ENCODE results near the gene ANKLE2. TPM values are rescaled to one million over a fixed set of nuclear protein-coding genes. Genes with fewer than 3 reads are reported as not detected.

The ANKLE2 gene
- total RNA-seq, 2 donors from 2014 or later = 33.7 to 41.8 TPM

- no peak overlapping the region for H3K27ac ChIP-seq
- no peak overlapping the region for H3K9ac ChIP-seq (ENCODE audit: low read depth in 2 of 2, low read length in 2 of 2)
- H3K4me3 ChIP-seq = no peak overlapping the region
- H3K4me1 ChIP-seq = no peaks in the 10 kb centered on the region
- H3K36me3 ChIP-seq = peaks cover 28% of the 10 kb centered on the region
- intact Hi-C loops (cut with DNase I) = no loop called here
- DNase-seq = no peak
- H3K9me3 ChIP-seq = no peaks in the 10 kb centered on the region
- no peak for TF ChIP-seq CTCF (IDR thresholded peaks at IDR 0.05)
- H3K27me3 ChIP-seq = no peaks in the 10 kb centered on the region
Observed at GRCh38 chr12:132748319-132748718, 13.3 kb downstream of the ANKLE2 start.

- Histone ChIP-seq H3K4me3 (no peak overlapping the region), H3K27ac (no peak overlapping the region), H3K36me3 (peaks cover 28% of the 10 kb centered on the region), H3K9ac (ENCODE audit: low read depth in 2 of 2, low read length in 2 of 2) (no peak overlapping the region), H3K27me3 (no peaks in the 10 kb centered on the region), H3K9me3 (no peaks in the 10 kb centered on the region), H3K4me1 (no peaks in the 10 kb centered on the region)
- no peak for TF ChIP-seq CTCF (IDR thresholded peaks at IDR 0.05)
- intact Hi-C loops (cut with DNase I) = no loop called here
- no peak for DNase-seq
Observed at GRCh38 chr12:132747896-132748295, 13.7 kb downstream of the ANKLE2 start.

GRCh38 chr12:132747395-132747794 is 14.2 kb downstream of the ANKLE2 start:
- Histone ChIP-seq H3K27ac (no peak overlapping the region), H3K27me3 (no peaks in the 10 kb centered on the region), H3K9me3 (no peaks in the 10 kb centered on the region), H3K4me3 (no peak overlapping the region), H3K4me1 (no peaks in the 10 kb centered on the region), H3K36me3 (peaks cover 29% of the 10 kb centered on the region), H3K9ac (ENCODE audit: low read depth in 2 of 2, low read length in 2 of 2) (no peak overlapping the region)
- intact Hi-C loops (cut with DNase I) = no loop called here
- DNase-seq = no peak
- TF ChIP-seq CTCF (IDR thresholded peaks at IDR 0.05) = no peak

GRCh38 chr12:132746613-132747012 is 15.0 kb downstream of the ANKLE2 start:
- Histone ChIP-seq H3K27me3 (no peaks in the 10 kb centered on the region), H3K9me3 (no peaks in the 10 kb centered on the region), H3K27ac (no peak overlapping the region), H3K4me3 (no peak overlapping the region), H3K4me1 (no peaks in the 10 kb centered on the region), H3K36me3 (peaks cover 32% of the 10 kb centered on the region), H3K9ac (ENCODE audit: low read depth in 2 of 2, low read length in 2 of 2) (no peak overlapping the region)
- DNase-seq = no peak
- no peak for TF ChIP-seq CTCF (IDR thresholded peaks at IDR 0.05)
- intact Hi-C loops (cut with DNase I) = no loop called here

GRCh38 chr12:132743831-132744230 is 17.8 kb downstream of the ANKLE2 start:
- no peaks in the 10 kb centered on the region for H3K27me3 ChIP-seq

More at GRCh38 chr12:132743831-132744230, 17.8 kb downstream of the ANKLE2 start:
- intact Hi-C loops (cut with DNase I) = no loop called here
- no peaks in the 10 kb centered on the region for H3K9me3 ChIP-seq
- H3K36me3 ChIP-seq = peaks cover 38% of the 10 kb centered on the region
- no peak overlapping the region for H3K4me3 ChIP-seq
- TF ChIP-seq CTCF (IDR thresholded peaks at IDR 0.05) = no peak
- H3K9ac ChIP-seq (ENCODE audit: low read depth in 2 of 2, low read length in 2 of 2) = no peak overlapping the region
- no peak overlapping the region for H3K27ac ChIP-seq
- no peak for DNase-seq
- no peaks in the 10 kb centered on the region for H3K4me1 ChIP-seq

Data from colonic mucosa (tissue), 4 donors.